DOHH2 (cell line): ENCODE measurements around the gene OSM.

Experiments
- H3F3A ChIP-seq: fragments of 200-600 bp; sonication (generic), shearing (Covaris generic); 2 replicates; pipeline ENCODE4 v1.6.0; 2016; ENCODE audit warnings: antibody characterized with exemption, mild to moderate bottlenecking; ENCODE audit not compliant: control insufficient read depth, insufficient read depth
- H3K27ac ChIP-seq: fragments of 200-600 bp; sonication (generic); 2 replicates; pipeline ENCODE4 v1.5.1; 2014; ENCODE audit warnings: low read depth, mild to moderate bottlenecking, low read length, moderate library complexity
- H3K27me3 ChIP-seq: fragments of 200-600 bp; sonication (generic); 2 replicates; pipeline ENCODE4 v1.6.1; 2014; ENCODE audit warnings: mild to moderate bottlenecking, low read length, mixed read lengths; ENCODE audit not compliant: control insufficient read depth
- H3K36me3 ChIP-seq: fragments of 200-600 bp; sonication (generic); 2 replicates; pipeline ENCODE4 v1.6.1; 2014; ENCODE audit warnings: mild to moderate bottlenecking, low read length, moderate library complexity, mixed read lengths; ENCODE audit not compliant: control insufficient read depth
- H3K4me1 ChIP-seq: fragments of 200-600 bp; sonication (generic); 2 replicates; pipeline ENCODE4 v1.6.1; 2014; ENCODE audit warnings: mild to moderate bottlenecking, low read length, mixed read lengths; ENCODE audit not compliant: control insufficient read depth
- H3K4me2 ChIP-seq: fragments of 200-600 bp; sonication (generic); 2 replicates; pipeline ENCODE4 v1.6.0; 2014; ENCODE audit warnings: mild to moderate bottlenecking, low read length, moderate library complexity
- H3K4me3 ChIP-seq: fragments of 200-600 bp; sonication (generic); 2 replicates; pipeline ENCODE4 v1.5.1; 2014; ENCODE audit warnings: mild to moderate bottlenecking, low read length, mixed read lengths
- H3K79me2 ChIP-seq: fragments of 200-600 bp; sonication (generic); 2 replicates; pipeline ENCODE4 v1.6.1; 2014; ENCODE audit warnings: mild to moderate bottlenecking, low read length, mixed read lengths; ENCODE audit not compliant: control insufficient read depth
- H3K9me2 ChIP-seq: fragments of 200-600 bp; sonication (generic); replicated peaks from 2 replicates; pipeline ENCODE4 v1.6.1; 2014; ENCODE audit warnings: mild to moderate bottlenecking, low read length, mixed read lengths; ENCODE audit not compliant: control insufficient read depth
- H3K9me3 ChIP-seq: fragments of 200-600 bp; sonication (generic); 2 replicates; pipeline ENCODE4 v1.6.1; 2014; ENCODE audit warnings: antibody characterized with exemption, low read length, mixed read lengths; ENCODE audit not compliant: control insufficient read depth, insufficient read depth
- H4K20me1 ChIP-seq: fragments of 200-600 bp; sonication (generic); 2 replicates; pipeline ENCODE4 v1.6.0; 2014; ENCODE audit warnings: low read depth, mild to moderate bottlenecking, antibody characterized with exemption, low read length, moderate library complexity; ENCODE audit not compliant: control insufficient read depth, insufficient read depth
- EZH2phosphoT487 ChIP-seq: fragments of 200-600 bp; sonication (generic); IDR thresholded peaks from 2 replicates; pipeline ENCODE4 v1.6.1; 2017; ENCODE audit warnings: borderline replicate concordance, mild to moderate bottlenecking, antibody characterized with exemption, low read length, moderate library complexity, mixed read lengths
- TF ChIP-seq, protein P1 (sequence below): fragments of 200-600 bp; sonication (generic); IDR thresholded peaks from one replicate; pipeline ENCODE4 v1.5.1; 2014; ENCODE audit warnings: antibody characterized with exemption, mild to moderate bottlenecking, low read depth, low read length; ENCODE audit not compliant: poor library complexity, severe bottlenecking

OSM gene

GRCh38 chr22:30286331-30286730, 19.7 kb upstream of the OSM start:
- Histone ChIP-seq H4K20me1 (peaks cover 3% of the 10 kb centered on the region; the same call in 1 of the 2 replicates), H3K9me2 (no peaks in the 10 kb centered on the region), H3F3A (peaks cover 8% of the 10 kb centered on the region; the same call in 1 of the 2 replicates), H3K4me1 (peaks cover 32% of the 10 kb centered on the region), H3K36me3 (no peaks in the 10 kb centered on the region), H3K4me2 (no peak overlapping the region), H3K9me3 (no peaks in the 10 kb centered on the region), H3K27ac (no peak overlapping the region), H3K4me3 (no peak overlapping the region), H3K79me2 (no peaks in the 10 kb centered on the region), H3K27me3 (peaks cover 3% of the 10 kb centered on the region; the same call in 1 of the 2 replicates)
- TF ChIP-seq EZH2phosphoT487, result no peak
- TF ChIP-seq, protein P1, sequence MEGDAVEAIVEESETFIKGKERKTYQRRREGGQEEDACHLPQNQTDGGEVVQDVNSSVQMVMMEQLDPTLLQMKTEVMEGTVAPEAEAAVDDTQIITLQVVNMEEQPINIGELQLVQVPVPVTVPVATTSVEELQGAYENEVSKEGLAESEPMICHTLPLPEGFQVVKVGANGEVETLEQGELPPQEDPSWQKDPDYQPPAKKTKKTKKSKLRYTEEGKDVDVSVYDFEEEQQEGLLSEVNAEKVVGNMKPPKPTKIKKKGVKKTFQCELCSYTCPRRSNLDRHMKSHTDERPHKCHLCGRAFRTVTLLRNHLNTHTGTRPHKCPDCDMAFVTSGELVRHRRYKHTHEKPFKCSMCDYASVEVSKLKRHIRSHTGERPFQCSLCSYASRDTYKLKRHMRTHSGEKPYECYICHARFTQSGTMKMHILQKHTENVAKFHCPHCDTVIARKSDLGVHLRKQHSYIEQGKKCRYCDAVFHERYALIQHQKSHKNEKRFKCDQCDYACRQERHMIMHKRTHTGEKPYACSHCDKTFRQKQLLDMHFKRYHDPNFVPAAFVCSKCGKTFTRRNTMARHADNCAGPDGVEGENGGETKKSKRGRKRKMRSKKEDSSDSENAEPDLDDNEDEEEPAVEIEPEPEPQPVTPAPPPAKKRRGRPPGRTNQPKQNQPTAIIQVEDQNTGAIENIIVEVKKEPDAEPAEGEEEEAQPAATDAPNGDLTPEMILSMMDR, result no peak

GRCh38 chr22:30285846-30286200, 19.2 kb upstream of the OSM start:
- no peak for TF ChIP-seq EZH2phosphoT487
- TF ChIP-seq, protein P1, result no peak
- Histone ChIP-seq H3K27me3 (peaks cover 3% of the 10 kb centered on the region; the same call in 1 of the 2 replicates), H3K9me3 (no peaks in the 10 kb centered on the region), H3F3A (peaks cover 8% of the 10 kb centered on the region; the same call in 1 of the 2 replicates), H3K4me3 (no peak overlapping the region), H4K20me1 (peaks cover 3% of the 10 kb centered on the region; the same call in 1 of the 2 replicates), H3K4me1 (peaks cover 27% of the 10 kb centered on the region), H3K4me2 (no peak overlapping the region), H3K9me2 (no peaks in the 10 kb centered on the region), H3K27ac (no peak overlapping the region), H3K79me2 (no peaks in the 10 kb centered on the region), H3K36me3 (no peaks in the 10 kb centered on the region)

GRCh38 chr22:30285176-30285845, 18.7 kb upstream of the OSM start:
- no peaks in the 10 kb centered on the region for H3K9me2 ChIP-seq
- H4K20me1 ChIP-seq, result peaks cover 3% of the 10 kb centered on the region; the same call in 1 of the 2 replicates
- H3K27me3 ChIP-seq, result peaks cover 3% of the 10 kb centered on the region; the same call in 1 of the 2 replicates
- H3K4me1 ChIP-seq, result peaks cover 22% of the 10 kb centered on the region
- no peak overlapping the region for H3K4me3 ChIP-seq
- H3K79me2 ChIP-seq, result no peaks in the 10 kb centered on the region
- no peak overlapping the region for H3K4me2 ChIP-seq
- H3K9me3 ChIP-seq, result no peaks in the 10 kb centered on the region
- peaks cover 6% of the 10 kb centered on the region; the same call in 1 of the 2 replicates for H3F3A ChIP-seq
- H3K27ac ChIP-seq, result no peak overlapping the region
- TF ChIP-seq EZH2phosphoT487, result no peak
- TF ChIP-seq, protein P1, result no peak
- no peaks in the 10 kb centered on the region for H3K36me3 ChIP-seq
